ENCODE measurements around the gene DDN.

- TF ChIP-seq, protein P1, sequence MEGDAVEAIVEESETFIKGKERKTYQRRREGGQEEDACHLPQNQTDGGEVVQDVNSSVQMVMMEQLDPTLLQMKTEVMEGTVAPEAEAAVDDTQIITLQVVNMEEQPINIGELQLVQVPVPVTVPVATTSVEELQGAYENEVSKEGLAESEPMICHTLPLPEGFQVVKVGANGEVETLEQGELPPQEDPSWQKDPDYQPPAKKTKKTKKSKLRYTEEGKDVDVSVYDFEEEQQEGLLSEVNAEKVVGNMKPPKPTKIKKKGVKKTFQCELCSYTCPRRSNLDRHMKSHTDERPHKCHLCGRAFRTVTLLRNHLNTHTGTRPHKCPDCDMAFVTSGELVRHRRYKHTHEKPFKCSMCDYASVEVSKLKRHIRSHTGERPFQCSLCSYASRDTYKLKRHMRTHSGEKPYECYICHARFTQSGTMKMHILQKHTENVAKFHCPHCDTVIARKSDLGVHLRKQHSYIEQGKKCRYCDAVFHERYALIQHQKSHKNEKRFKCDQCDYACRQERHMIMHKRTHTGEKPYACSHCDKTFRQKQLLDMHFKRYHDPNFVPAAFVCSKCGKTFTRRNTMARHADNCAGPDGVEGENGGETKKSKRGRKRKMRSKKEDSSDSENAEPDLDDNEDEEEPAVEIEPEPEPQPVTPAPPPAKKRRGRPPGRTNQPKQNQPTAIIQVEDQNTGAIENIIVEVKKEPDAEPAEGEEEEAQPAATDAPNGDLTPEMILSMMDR (IDR thresholded peaks at IDR 0.05): no peak
- TF ChIP-seq POLR2AphosphoS5 (IDR thresholded peaks at IDR 0.05): no peak
These were observed 28.4 kb downstream of the DDN start for GRCh38 chr12:48970702-48971334.
